Mesendoderm (in vitro differentiated cells): ENCODE results near the gene VPS54.

ENCODE experiments used
- DNase-seq: peaks from one replicate; pipeline ENCODE4 v3.0.0; 2013
- H2AK5ac ChIP-seq: 2 replicates; pipeline ENCODE4 v1.6.1; 2013; ENCODE audit warnings: low read length, inconsistent platforms
- H2BK120ac ChIP-seq: 2 replicates; pipeline ENCODE4 v1.6.1; 2013; ENCODE audit warnings: low read depth, mild to moderate bottlenecking, low read length, moderate library complexity, mixed read lengths
- H2BK15ac ChIP-seq: replicated peaks from 2 replicates; pipeline ENCODE4 v1.6.1; 2013; ENCODE audit warnings: low read depth, mild to moderate bottlenecking, moderate library complexity
- H2BK5ac ChIP-seq: 2 replicates; pipeline ENCODE4 v1.6.1; 2013; ENCODE audit warnings: low read length, inconsistent platforms
- H3K18ac ChIP-seq: 2 replicates; pipeline ENCODE4 v1.6.1; 2013; ENCODE audit warnings: mild to moderate bottlenecking, low read length, mixed read lengths
- H3K23ac ChIP-seq: one replicate; pipeline ENCODE4 v1.6.1; 2013; ENCODE audit warnings: low read length
- H3K27ac ChIP-seq: 2 replicates; pipeline ENCODE4 v1.5.1; 2013; ENCODE audit warnings: low read depth, mild to moderate bottlenecking, inconsistent platforms, low read length, moderate library complexity
- H3K27me3 ChIP-seq: 2 replicates; pipeline ENCODE4 v1.6.1; 2013; ENCODE audit warnings: low read length, control low read depth, mild to moderate bottlenecking, inconsistent platforms; ENCODE audit not compliant: insufficient read depth, poor library complexity
- H3K36me3 ChIP-seq: 2 replicates; pipeline ENCODE4 v1.6.1; 2013; ENCODE audit warnings: low read length, inconsistent platforms; ENCODE audit not compliant: control insufficient read depth, insufficient read depth
- H3K4ac ChIP-seq: one replicate; pipeline ENCODE4 v1.6.1; 2013; ENCODE audit warnings: low read depth, mild to moderate bottlenecking, low read length, moderate library complexity
- H3K4me1 ChIP-seq: 2 replicates; pipeline ENCODE4 v1.6.1; 2013; ENCODE audit warnings: low read depth, low read length, inconsistent platforms; ENCODE audit not compliant: control insufficient read depth
- H3K4me2 ChIP-seq: 2 replicates; pipeline ENCODE4 v1.6.1; 2013; ENCODE audit warnings: low read length
- H3K4me3 ChIP-seq: 2 replicates; pipeline ENCODE4 v1.5.1; 2013; ENCODE audit warnings: mild to moderate bottlenecking, low read length
- H3K56ac ChIP-seq: one replicate; pipeline ENCODE4 v1.6.1; 2013; ENCODE audit warnings: low read length
- H3K79me1 ChIP-seq: 2 replicates; pipeline ENCODE4 v1.6.1; 2013; ENCODE audit warnings: low read length, inconsistent platforms
- H3K79me2 ChIP-seq: 2 replicates; pipeline ENCODE4 v1.6.1; 2013; ENCODE audit warnings: mild to moderate bottlenecking, low read length; ENCODE audit not compliant: control insufficient read depth, insufficient read depth
- H3K9ac ChIP-seq: 2 replicates; pipeline ENCODE4 v1.6.1; 2013; ENCODE audit warnings: low read length, inconsistent platforms
- H4K5ac ChIP-seq: one replicate; pipeline ENCODE4 v1.6.1; 2013; ENCODE audit warnings: low read length
- H4K8ac ChIP-seq: one replicate; pipeline ENCODE4 v1.6.1; 2013; ENCODE audit warnings: low read depth, mild to moderate bottlenecking, control low read depth, low read length, moderate library complexity
- WGBS: extraction: QIAGEN DNeasy Blood & Tissue Kit; methylation state at CpG from one replicate; pipeline ENCODE4 v1.1.7; 2013; ENCODE audit warnings: low lambda C conversion rate, missing lambda C conversion rate; ENCODE audit not compliant: insufficient coverage; ENCODE audit errors: extremely low coverage; 5-methylcytosine and 5-hydroxymethylcytosine counted together

VPS54 gene

GRCh38 chr2:64062840-64063239, 43.6 kb upstream of the VPS54 start:
- no peak overlapping the region for H2BK5ac ChIP-seq
- no peak overlapping the region for H3K18ac ChIP-seq
- no peaks in the 10 kb centered on the region for H3K27me3 ChIP-seq
- no peak for DNase-seq
- H3K56ac ChIP-seq = no peak overlapping the region
- no peak overlapping the region for H2AK5ac ChIP-seq
- H3K4ac ChIP-seq = no peak overlapping the region
- H3K79me1 ChIP-seq = no peaks in the 10 kb centered on the region
- no peak overlapping the region for H3K4me3 ChIP-seq
- H3K4me1 ChIP-seq = peaks cover 2% of the 10 kb centered on the region
- H2BK15ac ChIP-seq = no peak overlapping the region
- no peak overlapping the region for H2BK120ac ChIP-seq
- no peaks in the 10 kb centered on the region for H3K36me3 ChIP-seq
- H3K4me2 ChIP-seq = no peak overlapping the region
- H4K8ac ChIP-seq = no peak overlapping the region
- H4K5ac ChIP-seq = no peak overlapping the region
- no peak overlapping the region for H3K9ac ChIP-seq
- H3K79me2 ChIP-seq = no peaks in the 10 kb centered on the region
- no peak overlapping the region for H3K27ac ChIP-seq
- H3K23ac ChIP-seq = no peak overlapping the region

- Histone ChIP-seq H3K4me2 (no peak overlapping the region), H2BK5ac (no peak overlapping the region), H3K23ac (no peak overlapping the region), H3K9ac (no peak overlapping the region), H3K4me3 (no peak overlapping the region), H3K36me3 (no peaks in the 10 kb centered on the region), H2BK120ac (no peak overlapping the region), H3K4ac (no peak overlapping the region), H4K8ac (no peak overlapping the region), H3K79me1 (no peaks in the 10 kb centered on the region), H2BK15ac (no peak overlapping the region), H3K18ac (no peak overlapping the region), H3K27me3 (no peaks in the 10 kb centered on the region), H3K56ac (no peak overlapping the region), H3K79me2 (no peaks in the 10 kb centered on the region), H3K27ac (no peak overlapping the region), H3K4me1 (no peaks in the 10 kb centered on the region), H2AK5ac (no peak overlapping the region), H4K5ac (no peak overlapping the region)
- no peak for DNase-seq
Observed at GRCh38 chr2:64059270-64059669, 40.0 kb upstream of the VPS54 start.

GRCh38 chr2:64056021-64056420, 36.8 kb upstream of the VPS54 start:
- Histone ChIP-seq H3K23ac (no peak overlapping the region), H3K4me3 (no peak overlapping the region), H3K18ac (no peak overlapping the region), H3K36me3 (no peaks in the 10 kb centered on the region), H3K4ac (no peak overlapping the region), H3K56ac (no peak overlapping the region), H4K5ac (no peak overlapping the region), H3K27ac (no peak overlapping the region), H4K8ac (no peak overlapping the region), H2BK120ac (no peak overlapping the region), H3K4me1 (no peaks in the 10 kb centered on the region), H2BK15ac (no peak overlapping the region), H3K79me1 (no peaks in the 10 kb centered on the region), H3K9ac (no peak overlapping the region), H3K4me2 (no peak overlapping the region), H3K79me2 (no peaks in the 10 kb centered on the region), H2AK5ac (no peak overlapping the region), H2BK5ac (no peak overlapping the region), H3K27me3 (no peaks in the 10 kb centered on the region)
- no peak for DNase-seq
- no CpG with 5 or more reads among the region's 2 CpGs for WGBS

GRCh38 chr2:64054161-64054915, 35.1 kb upstream of the VPS54 start:
- Histone ChIP-seq H3K27ac (no peak overlapping the region), H3K56ac (no peak overlapping the region), H3K36me3 (no peaks in the 10 kb centered on the region), H3K79me2 (no peaks in the 10 kb centered on the region), H3K9ac (no peak overlapping the region), H3K18ac (no peak overlapping the region), H2BK5ac (no peak overlapping the region), H3K23ac (no peak overlapping the region), H3K4ac (no peak overlapping the region), H3K4me3 (no peak overlapping the region), H3K4me1 (no peaks in the 10 kb centered on the region), H3K4me2 (no peak overlapping the region), H3K27me3 (no peaks in the 10 kb centered on the region), H3K79me1 (no peaks in the 10 kb centered on the region), H2BK120ac (peak overlapping the region; percentile 61), H4K8ac (no peak overlapping the region), H2BK15ac (no peak overlapping the region), H4K5ac (no peak overlapping the region), H2AK5ac (no peak overlapping the region)
- no CpG with 5 or more reads among the region's 4 CpGs for WGBS
- no peak for DNase-seq

- no peak for DNase-seq
- H3K27ac ChIP-seq = no peak overlapping the region
- no CpG with 5 or more reads among the region's 3 CpGs for WGBS
Observed at GRCh38 chr2:64052463-64053241, 33.4 kb upstream of the VPS54 start.

More at GRCh38 chr2:64052463-64053241, 33.4 kb upstream of the VPS54 start:
- no peak overlapping the region for H3K56ac ChIP-seq
- no peaks in the 10 kb centered on the region for H3K79me1 ChIP-seq
- no peaks in the 10 kb centered on the region for H3K79me2 ChIP-seq
- H3K36me3 ChIP-seq = no peaks in the 10 kb centered on the region
- H3K4me3 ChIP-seq = no peak overlapping the region
- H3K9ac ChIP-seq = no peak overlapping the region
- H4K5ac ChIP-seq = no peak overlapping the region
- no peak overlapping the region for H3K18ac ChIP-seq
- H3K23ac ChIP-seq = no peak overlapping the region
- no peaks in the 10 kb centered on the region for H3K27me3 ChIP-seq
- no peaks in the 10 kb centered on the region for H3K4me1 ChIP-seq
- H2BK120ac ChIP-seq = no peak overlapping the region
- no peak overlapping the region for H2BK5ac ChIP-seq
- H2BK15ac ChIP-seq = peak overlapping the region; percentile 8
- H2AK5ac ChIP-seq = no peak overlapping the region
- H3K4me2 ChIP-seq = no peak overlapping the region
- peak overlapping the region; percentile 66 for H4K8ac ChIP-seq
- no peak overlapping the region for H3K4ac ChIP-seq
